ENCODE results near the gene LCP2.

LCP2 gene

DNA sequence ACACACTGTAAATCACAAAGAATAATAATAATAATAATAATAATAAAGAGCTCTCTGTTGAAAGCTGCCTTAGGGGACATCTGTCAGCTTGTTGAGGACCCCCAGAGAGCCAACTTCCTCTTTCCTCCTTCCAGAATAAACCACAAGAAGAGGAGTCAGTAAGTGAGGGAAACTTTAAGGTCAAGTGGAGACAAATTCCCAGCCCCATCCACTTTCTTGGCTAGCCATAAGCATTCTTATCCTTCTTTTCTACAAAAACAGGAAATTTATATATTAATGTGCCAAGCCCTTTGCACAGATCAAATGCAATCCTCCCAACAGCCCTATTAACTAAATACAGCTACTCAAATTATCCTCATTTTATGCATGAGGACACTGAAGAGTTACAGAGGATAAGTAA, 74.2 kb downstream of the LCP2 start:
- no peak overlapping the region for H3K27ac ChIP-seq (ENCODE audit: low read depth, low read length)
- no peaks in the 10 kb centered on the region for H3K27me3 ChIP-seq (ENCODE audit: control insufficient read depth, insufficient read depth, low read length)
- no peaks in the 10 kb centered on the region for H3K36me3 ChIP-seq (ENCODE audit: control insufficient read depth, insufficient read depth, low read length)
- H3K9ac ChIP-seq (ENCODE audit: low read length) = no peak overlapping the region
- H3K4me1 ChIP-seq (ENCODE audit: control insufficient read depth, insufficient read depth, low read length) = peaks cover 46% of the 10 kb centered on the region
- no peak overlapping the region for H3K4me3 ChIP-seq (ENCODE audit: low read depth, low read length)
- no peaks in the 10 kb centered on the region for H3K9me3 ChIP-seq (ENCODE audit: control insufficient read depth, insufficient read depth, low read depth, low read length)

- no peak overlapping the region for H3K4me3 ChIP-seq (ENCODE audit: low read depth, low read length)
- H3K4me1 ChIP-seq (ENCODE audit: control insufficient read depth, insufficient read depth, low read length) = peaks cover 41% of the 10 kb centered on the region
- no peaks in the 10 kb centered on the region for H3K9me3 ChIP-seq (ENCODE audit: control insufficient read depth, insufficient read depth, low read depth, low read length)
- H3K9ac ChIP-seq (ENCODE audit: low read length) = no peak overlapping the region
- no peaks in the 10 kb centered on the region for H3K36me3 ChIP-seq (ENCODE audit: control insufficient read depth, insufficient read depth, low read length)
- no peak overlapping the region for H3K27ac ChIP-seq (ENCODE audit: low read depth, low read length)
- no peaks in the 10 kb centered on the region for H3K27me3 ChIP-seq (ENCODE audit: control insufficient read depth, insufficient read depth, low read length)
Observed at GRCh38 chr5:170221327-170221741, 76.2 kb downstream of the LCP2 start.

GRCh38 chr5:170220191-170220590, 77.4 kb downstream of the LCP2 start:
- Histone ChIP-seq H3K4me3 (ENCODE audit: low read depth, low read length) (no peak overlapping the region), H3K9me3 (ENCODE audit: control insufficient read depth, insufficient read depth, low read depth, low read length) (no peaks in the 10 kb centered on the region), H3K27ac (ENCODE audit: low read depth, low read length) (no peak overlapping the region), H3K27me3 (ENCODE audit: control insufficient read depth, insufficient read depth, low read length) (no peaks in the 10 kb centered on the region), H3K9ac (ENCODE audit: low read length) (no peak overlapping the region), H3K4me1 (ENCODE audit: control insufficient read depth, insufficient read depth, low read length) (peaks cover 37% of the 10 kb centered on the region), H3K36me3 (ENCODE audit: control insufficient read depth, insufficient read depth, low read length) (no peaks in the 10 kb centered on the region)

DNA sequence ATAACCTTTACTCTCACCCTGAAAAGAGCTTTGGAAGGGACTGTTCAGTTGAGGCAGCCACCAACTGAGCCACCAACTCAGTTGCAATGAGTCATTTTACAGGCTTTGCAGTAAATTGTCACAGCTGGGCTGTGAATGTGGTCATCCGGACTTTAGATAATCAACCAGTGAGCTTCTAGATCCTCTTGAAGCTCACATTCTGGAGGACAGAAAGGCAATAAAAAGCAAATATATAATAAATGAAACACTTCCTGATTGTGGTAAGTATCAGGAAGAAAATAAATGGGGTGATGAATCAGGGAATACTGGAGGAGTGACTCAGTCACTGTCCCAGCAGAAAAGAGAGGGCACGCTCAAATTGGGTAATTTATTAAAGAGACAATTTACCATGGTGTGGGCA, 78.0 kb downstream of the LCP2 start:
- no peak overlapping the region for H3K27ac ChIP-seq (ENCODE audit: low read depth, low read length)
- H3K27me3 ChIP-seq (ENCODE audit: control insufficient read depth, insufficient read depth, low read length) = no peaks in the 10 kb centered on the region
- no peak overlapping the region for H3K4me3 ChIP-seq (ENCODE audit: low read depth, low read length)
- H3K9ac ChIP-seq (ENCODE audit: low read length) = no peak overlapping the region
- H3K36me3 ChIP-seq (ENCODE audit: control insufficient read depth, insufficient read depth, low read length) = no peaks in the 10 kb centered on the region
- H3K4me1 ChIP-seq (ENCODE audit: control insufficient read depth, insufficient read depth, low read length) = peaks cover 37% of the 10 kb centered on the region
- H3K9me3 ChIP-seq (ENCODE audit: control insufficient read depth, insufficient read depth, low read depth, low read length) = no peaks in the 10 kb centered on the region

DNA sequence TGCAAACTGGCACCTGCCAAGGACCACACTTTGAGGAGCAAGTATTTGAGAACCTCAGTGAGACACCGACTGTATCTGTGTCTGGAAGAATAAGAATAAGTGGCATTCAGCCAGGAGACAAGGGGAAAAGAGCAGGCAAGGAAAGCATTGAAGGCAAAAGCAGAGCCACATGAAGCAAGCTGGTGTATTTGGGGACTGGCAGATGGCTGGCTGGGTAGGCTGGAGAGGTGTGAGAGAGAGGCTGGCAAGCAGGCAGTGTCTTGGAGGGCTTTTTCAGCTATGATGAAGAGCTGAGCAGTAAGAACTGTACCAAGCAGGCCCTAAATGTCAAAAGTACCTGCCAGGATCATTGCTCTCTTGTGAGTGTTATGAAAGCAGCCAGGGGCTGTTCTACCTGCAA, 78.9 kb downstream of the LCP2 start:
- Histone ChIP-seq H3K9me3 (ENCODE audit: control insufficient read depth, insufficient read depth, low read depth, low read length) (no peaks in the 10 kb centered on the region), H3K36me3 (ENCODE audit: control insufficient read depth, insufficient read depth, low read length) (no peaks in the 10 kb centered on the region), H3K27me3 (ENCODE audit: control insufficient read depth, insufficient read depth, low read length) (no peaks in the 10 kb centered on the region), H3K9ac (ENCODE audit: low read length) (no peak overlapping the region), H3K4me1 (ENCODE audit: control insufficient read depth, insufficient read depth, low read length) (peaks cover 29% of the 10 kb centered on the region), H3K4me3 (ENCODE audit: low read depth, low read length) (no peak overlapping the region), H3K27ac (ENCODE audit: low read depth, low read length) (no peak overlapping the region)

DNA sequence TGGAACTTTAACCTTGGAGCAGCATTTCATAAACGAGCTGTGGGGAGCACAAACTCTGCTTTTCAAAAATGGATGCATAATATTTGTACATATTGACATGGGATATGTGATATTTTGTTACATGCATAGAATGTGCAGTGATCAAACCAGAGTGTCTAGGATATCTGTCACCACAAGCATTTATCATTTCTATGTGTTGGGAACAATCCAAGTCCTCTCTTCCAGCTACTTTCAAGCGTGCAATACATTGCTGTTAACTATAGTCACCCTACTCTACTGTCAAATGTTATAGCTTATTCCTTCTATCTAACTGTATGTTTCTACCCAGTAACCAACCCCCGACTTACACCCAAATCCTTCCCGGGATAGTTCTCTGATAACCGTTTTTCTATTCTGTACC, 79.7 kb downstream of the LCP2 start:
- Histone ChIP-seq H3K27ac (ENCODE audit: low read depth, low read length) (no peak overlapping the region), H3K27me3 (ENCODE audit: control insufficient read depth, insufficient read depth, low read length) (no peaks in the 10 kb centered on the region), H3K9ac (ENCODE audit: low read length) (no peak overlapping the region), H3K36me3 (ENCODE audit: control insufficient read depth, insufficient read depth, low read length) (no peaks in the 10 kb centered on the region), H3K9me3 (ENCODE audit: control insufficient read depth, insufficient read depth, low read depth, low read length) (no peaks in the 10 kb centered on the region), H3K4me1 (ENCODE audit: control insufficient read depth, insufficient read depth, low read length) (peaks cover 26% of the 10 kb centered on the region), H3K4me3 (ENCODE audit: low read depth, low read length) (no peak overlapping the region)

DNA sequence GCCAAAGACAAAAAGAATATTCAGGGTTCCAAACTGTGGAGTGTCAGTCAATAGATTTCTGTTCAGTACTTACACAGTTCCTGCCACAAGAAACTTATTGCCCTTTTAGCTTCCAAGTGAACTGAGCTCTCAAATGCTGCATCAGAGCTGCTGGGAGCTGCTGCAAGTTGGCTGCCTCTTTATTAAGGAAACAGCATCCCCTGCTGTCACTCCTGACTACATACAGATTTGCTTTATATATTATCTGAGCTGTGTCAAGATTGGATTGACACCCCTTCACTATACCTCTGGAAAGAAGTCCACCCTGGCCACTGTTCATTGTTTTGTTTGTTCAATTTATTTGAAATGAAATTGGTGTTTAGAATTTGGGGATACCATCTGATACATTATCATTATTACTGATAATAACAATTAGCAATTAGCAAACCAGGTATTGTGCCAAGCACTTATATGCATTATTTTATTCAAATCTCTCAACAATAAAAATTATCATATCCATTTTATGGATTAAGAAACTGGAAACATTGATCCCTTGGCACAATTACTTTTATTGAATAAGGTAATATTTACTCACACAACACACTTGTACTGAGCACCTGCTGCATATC, 81.2 kb downstream of the LCP2 start:
- Histone ChIP-seq H3K27ac (ENCODE audit: low read depth, low read length) (no peak overlapping the region), H3K4me1 (ENCODE audit: control insufficient read depth, insufficient read depth, low read length) (peaks cover 21% of the 10 kb centered on the region), H3K9me3 (ENCODE audit: control insufficient read depth, insufficient read depth, low read depth, low read length) (no peaks in the 10 kb centered on the region), H3K36me3 (ENCODE audit: control insufficient read depth, insufficient read depth, low read length) (no peaks in the 10 kb centered on the region), H3K4me3 (ENCODE audit: low read depth, low read length) (no peak overlapping the region), H3K27me3 (ENCODE audit: control insufficient read depth, insufficient read depth, low read length) (no peaks in the 10 kb centered on the region), H3K9ac (ENCODE audit: low read length) (no peak overlapping the region)

DNA sequence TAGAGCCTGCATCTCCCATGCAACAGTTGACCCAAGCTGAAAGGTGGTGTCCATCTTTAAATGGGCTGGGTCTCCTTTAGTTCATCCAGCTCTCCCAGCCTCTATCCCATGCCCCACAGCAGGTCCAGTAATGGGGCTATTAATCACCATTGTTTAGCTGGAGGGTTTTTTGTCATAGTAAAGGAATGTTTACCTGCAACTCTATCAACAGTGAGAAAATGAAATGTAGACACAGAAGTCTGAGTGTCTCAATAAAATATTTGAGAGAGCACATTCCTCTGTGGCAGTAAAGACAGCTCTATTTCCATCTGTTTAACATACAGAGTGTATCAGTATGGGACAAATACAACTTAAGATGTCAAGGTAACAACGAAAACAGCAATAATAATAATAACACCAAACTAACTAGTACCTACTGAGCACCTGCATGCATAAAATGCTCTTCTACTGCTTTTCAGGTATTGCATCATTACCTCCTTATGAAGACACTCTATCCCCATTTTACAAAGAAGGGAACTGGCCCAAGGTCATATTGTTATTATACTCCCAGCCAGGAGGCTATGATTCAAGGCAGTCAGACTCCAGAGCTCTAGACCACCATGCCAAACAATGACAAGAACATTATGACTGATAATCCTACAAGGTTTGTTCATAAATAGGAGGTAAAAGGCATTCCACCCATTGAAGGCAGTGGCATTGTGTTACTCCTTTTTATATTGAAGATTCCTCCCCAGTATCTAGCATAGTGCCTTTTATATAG, 85.8 kb downstream of the LCP2 start:
- Histone ChIP-seq H3K27ac (ENCODE audit: low read depth, low read length) (no peak overlapping the region), H3K9me3 (ENCODE audit: control insufficient read depth, insufficient read depth, low read depth, low read length) (no peaks in the 10 kb centered on the region), H3K9ac (ENCODE audit: low read length) (no peak overlapping the region), H3K27me3 (ENCODE audit: control insufficient read depth, insufficient read depth, low read length) (no peaks in the 10 kb centered on the region), H3K36me3 (ENCODE audit: control insufficient read depth, insufficient read depth, low read length) (no peaks in the 10 kb centered on the region), H3K4me1 (ENCODE audit: control insufficient read depth, insufficient read depth, low read length) (no peaks in the 10 kb centered on the region), H3K4me3 (ENCODE audit: low read depth, low read length) (no peak overlapping the region)

DNA sequence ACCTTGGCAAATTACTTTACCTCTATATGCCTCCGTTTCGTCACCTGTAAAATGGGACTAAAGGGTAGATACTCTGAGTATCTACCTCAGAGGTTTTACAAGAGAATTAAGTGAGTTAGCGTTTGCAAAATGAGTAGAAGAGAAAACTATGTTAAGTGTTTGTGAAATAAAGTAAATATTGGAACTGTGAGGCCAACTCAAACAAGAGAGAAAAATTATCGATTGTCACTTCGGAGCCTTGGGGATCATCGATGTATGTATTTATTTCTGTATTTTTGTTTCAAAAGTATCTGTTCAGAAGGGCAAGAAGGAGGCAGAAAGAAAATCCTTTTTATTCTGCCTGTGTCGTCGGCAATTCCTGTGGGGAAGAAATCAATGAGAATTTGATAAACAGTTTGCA, 90.6 kb downstream of the LCP2 start:
- no peak overlapping the region for H3K4me3 ChIP-seq (ENCODE audit: low read depth, low read length)
- no peaks in the 10 kb centered on the region for H3K27me3 ChIP-seq (ENCODE audit: control insufficient read depth, insufficient read depth, low read length)
- H3K9ac ChIP-seq (ENCODE audit: low read length) = no peak overlapping the region
- H3K27ac ChIP-seq (ENCODE audit: low read depth, low read length) = no peak overlapping the region
- no peaks in the 10 kb centered on the region for H3K9me3 ChIP-seq (ENCODE audit: control insufficient read depth, insufficient read depth, low read depth, low read length)
- no peaks in the 10 kb centered on the region for H3K4me1 ChIP-seq (ENCODE audit: control insufficient read depth, insufficient read depth, low read length)
- no peaks in the 10 kb centered on the region for H3K36me3 ChIP-seq (ENCODE audit: control insufficient read depth, insufficient read depth, low read length)

GRCh38 chr5:170206216-170206615, 91.4 kb downstream of the LCP2 start:
- no peaks in the 10 kb centered on the region for H3K9me3 ChIP-seq (ENCODE audit: control insufficient read depth, insufficient read depth, low read depth, low read length)
- H3K36me3 ChIP-seq (ENCODE audit: control insufficient read depth, insufficient read depth, low read length) = no peaks in the 10 kb centered on the region
- H3K27me3 ChIP-seq (ENCODE audit: control insufficient read depth, insufficient read depth, low read length) = no peaks in the 10 kb centered on the region
- H3K9ac ChIP-seq (ENCODE audit: low read length) = no peak overlapping the region
- no peak overlapping the region for H3K27ac ChIP-seq (ENCODE audit: low read depth, low read length)
- no peak overlapping the region for H3K4me3 ChIP-seq (ENCODE audit: low read depth, low read length)
- H3K4me1 ChIP-seq (ENCODE audit: control insufficient read depth, insufficient read depth, low read length) = no peaks in the 10 kb centered on the region

GRCh38 chr5:170204202-170204601, 93.4 kb downstream of the LCP2 start:
- H3K9ac ChIP-seq (ENCODE audit: low read length) = no peak overlapping the region
- no peaks in the 10 kb centered on the region for H3K4me1 ChIP-seq (ENCODE audit: control insufficient read depth, insufficient read depth, low read length)
- no peaks in the 10 kb centered on the region for H3K36me3 ChIP-seq (ENCODE audit: control insufficient read depth, insufficient read depth, low read length)
- no peaks in the 10 kb centered on the region for H3K9me3 ChIP-seq (ENCODE audit: control insufficient read depth, insufficient read depth, low read depth, low read length)
- no peak overlapping the region for H3K4me3 ChIP-seq (ENCODE audit: low read depth, low read length)
- H3K27ac ChIP-seq (ENCODE audit: low read depth, low read length) = no peak overlapping the region
- H3K27me3 ChIP-seq (ENCODE audit: control insufficient read depth, insufficient read depth, low read length) = no peaks in the 10 kb centered on the region
